ENCODE results near the gene LRRC3. TPM values are rescaled to one million over a fixed set of nuclear protein-coding genes. Genes with fewer than 3 reads are reported as not detected.

Gene LRRC3
- total and polyA plus RNA-seq, 2 of the 4 experiments (the other 2 are of a cell fraction), result under 0.01 to 0.38 TPM

GRCh38 chr21:44405948-44406872 lies 49.1 kb upstream of the LRRC3 start:
- no peak overlapping the region for H2BK15ac ChIP-seq (ENCODE audit: low read depth, low read length)
- H2AFZ ChIP-seq (replicated peaks; ENCODE audit: low read length, poor library complexity), result no peak overlapping the region
- no peaks in the 10 kb centered on the region for H3K9me1 ChIP-seq (ENCODE audit: insufficient read depth, low read length)
- no peak overlapping the region for H3K14ac ChIP-seq (replicated peaks; ENCODE audit: low read depth, low read length)
- no peak overlapping the region for H2BK120ac ChIP-seq (ENCODE audit: low read depth, low read length)
- no peaks in the 10 kb centered on the region for H4K20me1 ChIP-seq (ENCODE audit: insufficient read depth, low read length)
- in situ Hi-C loops (cut with MboI; ENCODE audit: low sequenced_read_pairs), result no loop called here
- no peak overlapping the region for H3K9ac ChIP-seq (ENCODE audit: low read depth, low read length)
- H3K4me3 ChIP-seq (ENCODE audit: insufficient read depth, low read depth, low read length), result no peak overlapping the region
- H3K27ac ChIP-seq (ENCODE audit: insufficient read depth, low read length), result no peak overlapping the region
- no peak for TF ChIP-seq MXI1 (IDR thresholded peaks at IDR 0.05; ENCODE audit: borderline replicate concordance, low read depth, low read length)
- no peak for TF ChIP-seq RFX5 (IDR thresholded peaks at IDR 0.05; ENCODE audit: low read depth, low read length)
- TF ChIP-seq USF2 (IDR thresholded peaks at IDR 0.05; ENCODE audit: low read depth, low read length), result no peak
- TF ChIP-seq CHD1 (IDR thresholded peaks at IDR 0.05; ENCODE audit: low read depth, low read length), result no peak
- no peak for TF ChIP-seq NFE2L2 (IDR thresholded peaks at IDR 0.05; ENCODE audit: low read depth, low read length)
- no peak for TF ChIP-seq RAD21 (IDR thresholded peaks at IDR 0.05; ENCODE audit: low read length)
- no peak for TF ChIP-seq FOS (IDR thresholded peaks at IDR 0.05; ENCODE audit: low read depth, low read length)
- no peak for TF ChIP-seq POLR2A (IDR thresholded peaks at IDR 0.05; ENCODE audit: low read depth, low read length)
- no peak for TF ChIP-seq SMC3 (IDR thresholded peaks at IDR 0.05; ENCODE audit: low read depth, low read length)
- no peak for TF ChIP-seq BHLHE40 (IDR thresholded peaks at IDR 0.05; ENCODE audit: low read depth, low read length)
- no peak for TF ChIP-seq MAZ (IDR thresholded peaks at IDR 0.05; ENCODE audit: borderline replicate concordance, low read depth, low read length)
- no peak for TF ChIP-seq ELK1 (IDR thresholded peaks at IDR 0.05; ENCODE audit: borderline replicate concordance, low read depth, low read length)
- H3K18ac ChIP-seq (ENCODE audit: low read depth, low read length), result no peak overlapping the region
- H3K79me1 ChIP-seq (ENCODE audit: low read depth in 1 of 2, low read length in 2 of 2), result no peaks in the 10 kb centered on the region
- H4K5ac ChIP-seq (ENCODE audit: low read depth, low read length), result no peak overlapping the region
- H4K8ac ChIP-seq (ENCODE audit: low read depth in 2 of 2, low read length in 2 of 2), result no peak overlapping the region
- H3K9me3 ChIP-seq (ENCODE audit: control insufficient read depth, insufficient read depth, low read length), result peaks cover 22% of the 10 kb centered on the region
- H2BK5ac ChIP-seq (ENCODE audit: low read depth, low read length, poor library complexity, severe bottlenecking), result no peak overlapping the region
- H3K4ac ChIP-seq (ENCODE audit: low read depth, low read length), result no peak overlapping the region
- dilution Hi-C loops (cut with HindIII; ENCODE audit: low sequenced_read_pairs, unreplicated experiment), result no loop called here
- no peak overlapping the region for H3K23ac ChIP-seq (ENCODE audit: low read depth, low read length)
- H2AK9ac ChIP-seq (replicated peaks; ENCODE audit: low read depth, low read length, poor library complexity), result no peak overlapping the region
- ChIA-PET CTCF (no interaction called here), POLR2A (ENCODE audit: unreplicated experiment) (no interaction called here)
- ATAC-seq (ENCODE audit: low read depth) (no peak; the same call in 1 of the 2 replicates), DNase-seq (no peak)
- no peaks in the 10 kb centered on the region for H3K36me3 ChIP-seq (ENCODE audit: control insufficient read depth, insufficient read depth, low read length)
- H2BK20ac ChIP-seq (ENCODE audit: low read depth, low read length), result no peak overlapping the region
- no peak overlapping the region for H3K4me2 ChIP-seq (ENCODE audit: low read depth, low read length)
- no peaks in the 10 kb centered on the region for H3K4me1 ChIP-seq (ENCODE audit: control insufficient read depth, insufficient read depth, low read length)
- no peaks in the 10 kb centered on the region for H3K27me3 ChIP-seq (ENCODE audit: control insufficient read depth, insufficient read depth, low read length)
- H3K56ac ChIP-seq (ENCODE audit: extremely low read depth, insufficient read depth, low read length), result no peak overlapping the region
- BruUV-seq (replicated peaks), result no TSS peak
- 77% methylated on average over 25 of the region's 37 CpGs; no CpG with 5 or more reads in 1 of the 2 experiments for WGBS, 2 experiments (ENCODE audit: extremely low coverage in 2 of 2, insufficient read length in 1 of 2)
- H4K91ac ChIP-seq (ENCODE audit: insufficient read depth, low read depth, low read length), result no peak overlapping the region
- intact Hi-C loops (cut with micrococcal nuclease), result no loop called here
- no peak overlapping the region for H2AK5ac ChIP-seq (ENCODE audit: low read depth, low read length)

All from IMR-90 (cell line).